Dermis blood vessel endothelial cell (primary cell): ENCODE measurements around the gene NSL1. TPM values are rescaled to one million over a fixed set of nuclear protein-coding genes. Genes with fewer than 3 reads are reported as not detected.
"Not testable (repeated sequence)": the region's sequence is repeated elsewhere in the genome, so short reads cannot be mapped to it uniquely, and the experiment has no call there.

ENCODE experiments used
- DNase-seq: peaks from one replicate; pipeline ENCODE4 v3.0.0; 2010
- total RNA-seq: library from RNA; depleted of rRNA; stranded (reverse); fragments of >200 nt; gene quantifications from 2 replicates; pipeline ENCODE4 v1.2.3, GENCODE V29; 2014

Gene NSL1
- total RNA-seq, 1 donor from 2014 or later: 41.7 TPM

- DNase-seq: no peak
These were observed 45.0 kb downstream of the NSL1 start for GRCh38 chr1:212746546-212746945.

DNA sequence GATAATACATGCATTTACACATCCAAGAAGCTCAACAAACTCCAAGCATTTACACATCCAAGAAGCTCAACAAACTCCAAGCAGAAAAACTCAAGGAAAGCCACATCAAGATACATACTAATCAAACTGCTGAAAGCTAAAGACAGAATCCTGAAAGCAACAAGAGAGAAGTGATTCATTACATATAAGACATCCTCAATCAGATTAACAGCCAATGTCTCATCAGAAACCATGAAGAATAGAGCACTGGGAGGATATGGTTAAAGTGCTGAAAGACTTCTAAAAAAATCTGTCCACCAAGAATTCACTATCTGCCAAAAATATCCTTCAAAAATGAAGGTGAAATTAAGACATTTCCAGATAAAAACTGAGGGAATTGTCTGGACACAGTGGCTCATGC lies 46.3 kb downstream of the NSL1 start:
- no peak for DNase-seq

DNA sequence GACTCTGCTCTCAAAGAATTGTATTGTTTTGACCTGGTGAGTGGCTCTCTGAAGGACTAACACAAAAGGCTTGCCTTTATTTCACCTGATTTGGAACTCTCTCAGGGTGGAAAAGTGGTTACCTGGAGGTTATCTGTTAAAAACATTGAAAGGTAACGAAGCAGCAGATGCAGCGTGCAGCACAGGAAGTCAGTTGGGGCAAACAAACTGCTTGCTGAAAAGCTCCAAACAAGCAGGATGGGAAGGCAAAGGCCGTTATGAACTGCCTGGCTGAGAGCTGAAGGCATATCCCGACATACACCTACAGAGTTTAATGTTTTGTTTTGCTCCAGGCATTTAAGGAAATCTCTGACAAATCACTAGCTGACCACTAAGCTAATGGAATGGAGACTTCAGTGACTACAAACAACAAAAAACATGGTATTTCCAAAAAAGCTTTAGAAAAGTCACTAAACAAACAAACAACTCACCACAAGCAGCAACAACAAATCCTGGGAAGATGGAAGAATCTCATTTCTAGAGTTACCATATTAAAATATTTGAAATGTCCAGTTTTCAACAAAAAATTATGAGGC lies 47.6 kb downstream of the NSL1 start:
- no peak for DNase-seq

DNA sequence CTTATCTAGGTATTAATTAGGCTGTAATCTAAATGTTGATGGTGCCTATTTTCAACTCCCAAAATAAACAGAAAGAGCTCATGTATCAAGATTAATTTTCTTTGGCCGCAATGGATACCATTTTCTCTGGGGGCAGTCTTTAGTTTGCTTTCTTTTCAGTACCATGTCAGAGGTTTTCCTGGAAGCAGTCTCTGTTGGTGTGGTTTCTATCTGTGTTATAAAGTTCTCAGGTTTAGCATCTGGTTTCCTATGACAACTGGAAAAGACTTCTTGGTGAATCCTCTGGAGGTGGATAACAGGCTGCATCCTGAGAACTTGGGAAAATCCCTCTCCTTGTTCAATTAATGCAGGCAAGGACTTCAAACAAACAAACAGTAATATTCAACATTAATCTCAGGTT lies 53.2 kb downstream of the NSL1 start:
- no peak for DNase-seq

DNA sequence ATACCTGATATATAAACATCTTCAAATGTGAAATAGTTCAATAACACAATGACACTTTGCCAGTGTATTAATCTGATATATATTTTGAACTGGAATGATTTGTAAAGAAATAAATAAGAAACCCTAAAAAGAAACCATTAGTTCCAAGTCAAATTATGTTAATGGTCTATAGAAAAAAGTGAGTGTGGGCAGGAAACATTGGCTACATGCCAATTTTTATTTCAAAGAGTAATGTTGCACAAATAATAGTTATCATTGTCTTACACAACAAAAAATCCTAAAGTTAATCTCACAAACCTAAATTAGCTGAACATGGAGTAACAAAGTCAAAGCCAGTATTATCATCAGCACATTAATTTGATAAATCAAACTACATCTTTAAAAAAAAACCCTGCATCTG lies 54.0 kb downstream of the NSL1 start:
- DNase-seq: no peak

- no peak for DNase-seq
These were observed 58.5 kb downstream of the NSL1 start for GRCh38 chr1:212733109-212733508.

DNA sequence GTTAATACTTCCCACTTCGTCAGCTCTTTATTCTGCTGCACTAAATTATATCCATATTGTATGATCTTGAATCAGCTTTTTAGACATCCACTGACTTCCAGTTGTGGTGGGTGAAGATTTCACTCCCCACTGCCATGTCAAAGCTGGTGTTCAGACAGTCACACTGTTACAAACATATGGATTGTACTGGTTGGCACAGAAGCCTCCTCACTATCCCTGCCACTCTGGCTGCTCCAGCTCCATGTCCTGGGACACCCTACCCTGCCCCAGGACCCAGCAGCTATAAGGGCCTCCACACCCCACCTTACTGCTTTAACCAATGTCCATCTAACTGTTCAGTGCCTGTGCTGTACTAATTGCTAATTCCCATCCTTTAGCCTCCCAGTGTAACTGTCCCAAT lies 59.9 kb downstream of the NSL1 start:
- no peak for DNase-seq

GRCh38 chr1:212728606-212729005 lies 63.0 kb downstream of the NSL1 start:
- no peak for DNase-seq

GRCh38 chr1:212727386-212728181 lies 64.0 kb downstream of the NSL1 start:
- no peak for DNase-seq

DNA sequence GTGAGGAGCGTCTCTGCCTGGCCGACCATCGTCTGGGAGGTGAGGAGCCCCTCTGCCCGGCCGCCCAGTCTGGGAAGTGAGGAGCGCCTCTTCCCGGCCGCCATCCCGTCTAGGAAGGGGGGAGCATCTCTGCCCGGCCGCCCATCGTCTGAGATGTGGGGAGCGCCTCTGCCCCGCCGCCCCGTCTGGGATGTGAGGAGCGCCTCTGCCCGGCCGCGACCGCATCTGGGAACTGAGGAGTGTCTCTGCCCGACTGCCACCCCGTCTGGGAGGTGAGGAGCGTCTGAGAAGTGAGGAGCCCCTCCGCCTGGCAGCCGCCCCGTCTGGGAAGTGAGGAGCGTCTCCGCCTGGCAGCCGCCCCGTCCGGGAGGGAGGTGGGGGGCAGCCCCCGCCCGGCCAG lies 66.9 kb downstream of the NSL1 start:
- DNase-seq: not testable (repeated sequence)

DNA sequence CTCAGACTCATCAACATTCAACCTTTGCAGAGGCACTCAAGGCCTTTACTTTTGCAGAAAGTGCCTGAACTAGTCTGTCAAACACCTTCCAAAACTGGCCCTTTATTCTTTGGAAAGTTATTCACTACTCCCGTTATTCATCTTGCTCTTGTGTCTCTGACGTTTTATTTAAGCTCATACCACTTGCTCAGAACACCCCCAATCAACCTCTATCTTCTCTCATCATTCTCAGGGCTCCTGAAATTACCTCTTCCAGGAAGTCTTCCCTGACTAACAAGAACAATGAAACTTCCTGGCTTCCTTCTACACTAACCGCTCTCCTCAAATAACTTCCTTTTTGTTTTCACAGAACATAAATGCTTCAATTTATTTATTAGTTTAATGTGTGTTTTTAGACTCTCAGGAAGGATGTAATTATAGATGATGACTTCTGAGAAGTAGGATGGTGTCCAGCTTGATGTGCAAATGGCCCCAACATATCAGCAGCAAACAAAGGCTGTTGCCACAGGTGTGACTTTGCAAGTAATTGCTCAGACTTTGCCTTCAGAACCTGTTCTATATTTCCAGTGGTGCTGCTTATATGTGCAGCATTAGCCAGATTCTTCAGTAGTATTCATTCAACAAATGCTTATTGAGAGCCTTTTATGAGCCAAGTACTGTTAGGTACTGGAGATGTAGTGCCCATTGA lies 69.2 kb downstream of the NSL1 start:
- DNase-seq: peak; percentile 28

DNA sequence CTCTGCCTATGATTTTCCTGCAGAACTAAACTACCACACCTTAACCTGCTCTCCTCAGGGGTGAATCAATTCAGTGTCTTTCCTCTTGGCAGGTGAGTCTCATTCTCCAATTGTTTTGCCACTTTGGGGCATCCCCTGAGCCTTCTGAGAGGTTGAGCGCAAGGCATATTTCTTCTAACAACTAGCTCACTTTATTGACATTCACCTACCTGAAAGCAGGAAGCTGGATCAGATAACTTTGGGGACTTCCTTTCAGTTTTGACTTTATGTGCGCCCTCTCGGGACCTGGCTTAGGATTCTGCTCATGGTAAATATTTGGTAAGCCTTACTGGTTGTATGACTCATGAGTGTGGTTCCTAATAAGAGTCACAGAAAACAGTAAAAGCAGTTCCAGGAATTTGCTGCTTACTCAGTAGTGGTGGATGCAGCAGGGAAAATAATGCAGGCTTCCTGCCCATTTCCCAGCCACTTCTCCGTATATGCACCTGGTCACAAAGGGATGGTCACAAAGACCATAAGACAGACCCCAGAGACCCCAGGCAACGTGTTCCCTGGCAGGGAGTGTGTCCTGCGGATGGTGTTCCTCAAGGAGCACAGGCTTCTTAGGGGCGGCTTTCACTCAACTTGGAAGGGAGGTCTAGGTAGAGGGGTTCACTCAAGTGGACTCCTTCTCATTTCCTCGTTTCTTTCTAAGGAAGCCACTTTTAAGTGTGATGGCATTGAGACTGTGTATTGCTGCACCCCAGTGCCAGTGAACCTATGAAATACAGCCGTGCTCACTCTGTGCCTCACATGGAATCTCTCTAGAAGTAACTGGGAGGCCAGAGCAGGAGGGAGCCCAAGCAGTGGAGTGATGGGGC lies 70.0 kb downstream of the NSL1 start:
- peak; percentile 47 for DNase-seq

DNA sequence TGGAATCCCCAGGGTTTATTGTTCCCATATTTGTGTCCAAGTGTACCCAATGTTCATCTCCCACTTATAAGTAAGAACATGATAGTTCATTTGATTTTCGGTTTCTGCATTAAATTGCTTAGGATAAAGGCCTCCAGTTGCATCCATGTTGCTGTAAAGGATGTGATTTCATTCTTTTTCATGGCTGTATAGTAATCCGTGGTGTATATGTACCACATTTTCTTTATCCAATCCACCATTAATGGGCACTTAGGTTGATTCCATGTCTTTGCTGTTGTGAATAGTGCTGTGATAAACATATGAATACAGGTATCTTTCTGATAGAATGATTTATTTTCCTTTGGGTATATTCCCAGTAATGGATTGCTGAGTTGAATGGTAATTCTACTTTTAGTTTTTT lies 71.9 kb downstream of the NSL1 start:
- DNase-seq: no peak

- peak; percentile 33 for DNase-seq
These were observed 73.1 kb downstream of the NSL1 start for GRCh38 chr1:212718499-212718898.

- DNase-seq: no peak
These were observed 75.4 kb downstream of the NSL1 start for GRCh38 chr1:212716161-212716560.

DNA sequence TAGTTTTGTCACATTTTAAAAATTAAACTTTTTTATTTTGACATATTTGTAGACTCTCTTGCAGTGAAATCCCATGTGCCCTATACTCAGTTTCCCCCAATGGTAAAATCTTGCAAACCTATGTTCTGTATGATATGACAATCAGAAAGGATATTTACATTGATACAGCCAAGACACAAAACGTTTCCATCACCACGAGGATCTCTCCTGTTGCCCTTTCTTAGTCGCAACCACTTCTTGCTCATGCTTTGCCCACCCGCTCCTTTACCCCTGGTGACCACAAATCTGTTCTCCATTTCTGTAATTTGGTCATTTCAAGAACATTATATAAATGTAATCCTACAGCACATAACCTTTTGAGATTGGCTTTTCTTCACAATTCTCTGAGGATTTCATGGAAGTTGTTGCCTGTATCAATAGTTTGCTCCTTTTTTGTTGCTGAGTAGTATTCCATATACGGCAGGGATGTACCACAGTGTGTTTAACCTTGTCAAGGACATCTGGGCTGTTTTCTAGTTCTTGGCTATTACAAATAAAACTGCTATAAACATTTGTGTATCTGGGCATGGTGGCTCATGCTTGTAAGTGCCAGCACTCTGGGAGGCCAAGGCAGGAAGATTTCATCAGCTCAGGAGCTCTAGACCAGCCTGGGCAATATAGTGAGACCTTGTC lies 78.0 kb downstream of the NSL1 start:
- no peak for DNase-seq

DNA sequence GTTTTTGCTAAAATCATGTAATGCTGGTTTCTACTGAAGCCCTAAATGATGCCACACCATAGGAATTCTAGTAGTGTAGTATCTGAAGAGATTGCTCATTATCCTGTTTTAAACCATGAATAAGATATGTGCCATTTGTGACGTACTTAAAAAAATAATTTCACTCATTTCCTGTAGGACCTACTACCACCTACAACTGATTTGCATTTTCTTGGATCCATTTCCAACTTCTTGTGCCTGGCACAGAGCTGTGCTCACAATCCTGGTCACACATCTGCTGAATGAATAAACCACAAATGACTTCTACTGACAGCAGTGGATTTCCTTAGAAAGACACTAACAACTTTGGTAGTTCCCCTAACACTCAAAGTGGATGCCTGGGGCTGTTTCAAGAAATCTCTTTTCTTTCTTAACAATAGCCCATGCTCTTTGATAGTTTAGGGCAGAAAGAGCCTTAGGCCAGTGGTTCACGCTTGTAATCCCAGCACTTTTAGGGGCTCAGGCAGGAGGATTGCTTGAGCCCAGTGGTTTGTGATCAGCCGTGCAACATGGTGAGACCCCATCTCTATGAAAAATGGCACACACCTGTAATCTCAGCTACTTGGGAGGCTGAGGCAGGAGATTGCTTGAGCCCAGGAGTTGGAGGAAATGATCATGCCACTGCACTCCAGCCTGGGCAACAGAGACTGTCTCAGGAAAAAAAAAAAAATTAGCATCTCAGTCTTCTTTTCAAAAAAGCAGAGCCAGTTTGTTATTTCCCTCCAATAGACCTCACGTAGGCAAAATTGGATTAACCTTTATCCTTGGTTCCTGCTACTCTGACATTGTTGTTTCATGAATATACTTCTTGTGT lies 78.9 kb downstream of the NSL1 start:
- peak; percentile 36 for DNase-seq

- not testable (repeated sequence) for DNase-seq
These were observed 79.6 kb downstream of the NSL1 start for GRCh38 chr1:212711974-212712373.

GRCh38 chr1:212710566-212710965 lies 81.0 kb downstream of the NSL1 start:
- DNase-seq: no peak

- no peak for DNase-seq
These were observed 87.5 kb downstream of the NSL1 start for GRCh38 chr1:212703991-212704564.

DNA sequence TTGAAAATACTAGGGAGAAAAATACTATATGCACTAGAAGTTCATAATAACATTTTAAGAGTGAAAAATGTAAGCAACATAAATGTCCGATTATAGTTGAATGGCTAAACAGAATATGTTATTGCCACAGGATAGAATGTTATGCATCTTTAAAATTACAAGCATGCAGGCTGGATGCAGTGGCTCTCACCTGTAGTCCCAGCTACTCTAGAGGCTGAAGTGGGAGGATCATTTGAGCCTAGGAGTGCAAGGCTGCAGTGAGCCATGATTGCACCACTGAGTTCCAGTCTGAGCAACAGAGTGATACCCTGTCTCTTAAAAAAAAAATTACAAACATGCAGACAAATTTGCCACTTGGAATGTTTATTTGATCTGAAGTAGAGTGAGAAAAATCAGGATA lies 88.9 kb downstream of the NSL1 start:
- DNase-seq: no peak
